Limb (tissue), 2 donors: Measurements from ENCODE around the gene DHCR24.

Experiments used
- DNase-seq, 2 donors: peaks; one replicate each; pipeline ENCODE4 v3.0.0-alpha.2; 2016; ENCODE audit errors: extremely low spot score in 2 of 2

Gene DHCR24

GRCh38 chr1:54818461-54819194 lies 68.4 kb downstream of the DHCR24 start:
- DNase-seq = no peak

GRCh38 chr1:54816951-54817350 lies 70.0 kb downstream of the DHCR24 start:
- no peak for DNase-seq

GRCh38 chr1:54816130-54816529 lies 70.9 kb downstream of the DHCR24 start:
- DNase-seq = no peak

- DNase-seq = no peak
Measured at GRCh38 chr1:54815086-54815876, 71.7 kb downstream of the DHCR24 start.

- no peak for DNase-seq
Measured at GRCh38 chr1:54814571-54814970, 72.4 kb downstream of the DHCR24 start.

GRCh38 chr1:54814126-54814498 lies 72.9 kb downstream of the DHCR24 start:
- no peak for DNase-seq

- no peak for DNase-seq
Measured at GRCh38 chr1:54813485-54814125, 73.4 kb downstream of the DHCR24 start.

- no peak for DNase-seq
Measured at GRCh38 chr1:54812801-54813484, 74.1 kb downstream of the DHCR24 start.

GRCh38 chr1:54811739-54812655 lies 75.0 kb downstream of the DHCR24 start:
- peak in 1 of 2 donors; percentile 14 for DNase-seq

- DNase-seq = peak in 1 of 2 donors; percentile 19
Measured at GRCh38 chr1:54811066-54811465, 75.9 kb downstream of the DHCR24 start.

- DNase-seq = peak; percentile 66 to 87
Measured at GRCh38 chr1:54810153-54810942, 76.6 kb downstream of the DHCR24 start.

- DNase-seq = no peak
Measured at GRCh38 chr1:54809496-54810074, 77.4 kb downstream of the DHCR24 start.

GRCh38 chr1:54808443-54809207 lies 78.4 kb downstream of the DHCR24 start:
- DNase-seq = no peak

GRCh38 chr1:54807756-54808155 lies 79.2 kb downstream of the DHCR24 start:
- no peak for DNase-seq

- no peak for DNase-seq
Measured at GRCh38 chr1:54806931-54807611, 79.9 kb downstream of the DHCR24 start.

- no peak for DNase-seq
Measured at GRCh38 chr1:54805981-54806381, 81.0 kb downstream of the DHCR24 start.

GRCh38 chr1:54805466-54805865 lies 81.5 kb downstream of the DHCR24 start:
- peak in 1 of 2 donors; percentile 20 for DNase-seq

- DNase-seq = peak in 1 of 2 donors; percentile 7
Measured at GRCh38 chr1:54804471-54805132, 82.4 kb downstream of the DHCR24 start.
